Neuronal stem cell (in vitro differentiated cells): ENCODE results near the gene KLK11.

Source experiments
- DNase-seq: peaks from one replicate; pipeline ENCODE4 v3.0.0-alpha.2; 2013; ENCODE audit warnings: low spot score
- H2AFZ ChIP-seq: one replicate; pipeline ENCODE4 v1.6.1; 2013; ENCODE audit warnings: mild to moderate bottlenecking, low read length, inconsistent platforms
- H2AK5ac ChIP-seq: 2 replicates; pipeline ENCODE4 v1.6.1; 2013; ENCODE audit warnings: low read depth, mild to moderate bottlenecking, inconsistent platforms, low read length, moderate library complexity, mixed read lengths
- H2BK120ac ChIP-seq: 2 replicates; pipeline ENCODE4 v1.6.1; 2013; ENCODE audit warnings: low read depth, mild to moderate bottlenecking, inconsistent platforms, low read length, moderate library complexity, mixed read lengths
- H2BK12ac ChIP-seq: one replicate; pipeline ENCODE4 v1.6.1; 2013; ENCODE audit warnings: low read length, inconsistent platforms
- H2BK15ac ChIP-seq: 2 replicates; pipeline ENCODE4 v1.6.1; 2013; ENCODE audit warnings: mild to moderate bottlenecking, low read length, inconsistent platforms, mixed read lengths
- H2BK5ac ChIP-seq: one replicate; pipeline ENCODE4 v1.6.1; 2013; ENCODE audit warnings: inconsistent platforms, mild to moderate bottlenecking, low read length, moderate library complexity
- H3K14ac ChIP-seq: one replicate; pipeline ENCODE4 v1.6.1; 2013; ENCODE audit warnings: low read length, inconsistent platforms
- H3K18ac ChIP-seq: 2 replicates; pipeline ENCODE4 v1.6.1; 2013; ENCODE audit warnings: low read length, inconsistent platforms
- H3K23ac ChIP-seq: 2 replicates; pipeline ENCODE4 v1.6.1; 2013; ENCODE audit warnings: low read depth, mild to moderate bottlenecking, mixed read lengths, low read length, inconsistent platforms; ENCODE audit not compliant: poor library complexity
- H3K27ac ChIP-seq: replicated peaks from 3 replicates; pipeline ENCODE4 v1.5.1; 2013; ENCODE audit warnings: low read length, inconsistent platforms
- H3K27me3 ChIP-seq, 3 experiments: 2 replicates each; pipeline ENCODE4 v1.6.1; 2013; ENCODE audit warnings: low read length in 3 of 3, mild to moderate bottlenecking in 2 of 3, inconsistent platforms in 1 of 3, low read depth in 1 of 3, mixed read lengths in 1 of 3, moderate library complexity in 1 of 3; ENCODE audit not compliant: control insufficient read depth in 3 of 3, insufficient read depth in 3 of 3
- H3K36me3 ChIP-seq, 2 donors: replicated peaks in 1 of 2; 2 replicates each; pipeline ENCODE4 v1.6.1; 2013; ENCODE audit warnings: low read length in 2 of 2; ENCODE audit not compliant: control insufficient read depth in 2 of 2, insufficient read depth in 2 of 2
- H3K4ac ChIP-seq: 2 replicates; pipeline ENCODE4 v1.6.1; 2013; ENCODE audit warnings: inconsistent platforms, mild to moderate bottlenecking, low read length, moderate library complexity
- H3K4me1 ChIP-seq, 2 donors: 1 replicate in 1 of 2; 2 replicates in 1 of 2; pipeline ENCODE4 v1.6.1; 2013; ENCODE audit warnings: low read length in 2 of 2, low read depth in 1 of 2; ENCODE audit not compliant: control insufficient read depth in 2 of 2, insufficient read depth in 1 of 2
- H3K4me2 ChIP-seq: one replicate; pipeline ENCODE4 v1.6.1; 2013; ENCODE audit warnings: mild to moderate bottlenecking, low read length, inconsistent platforms; ENCODE audit not compliant: insufficient read depth, poor library complexity, severe bottlenecking
- H3K4me3 ChIP-seq, 2 donors: 2 replicates each; pipeline ENCODE4 v1.5.1; 2013; ENCODE audit warnings: low read length in 2 of 2, mild to moderate bottlenecking in 2 of 2, inconsistent platforms in 1 of 2, moderate library complexity in 1 of 2
- H3K79me1 ChIP-seq: one replicate; pipeline ENCODE4 v1.6.1; 2013; ENCODE audit warnings: low read depth, mild to moderate bottlenecking, inconsistent platforms, low read length, moderate library complexity
- H3K9ac ChIP-seq: one replicate; pipeline ENCODE4 v1.6.1; 2013; ENCODE audit warnings: mild to moderate bottlenecking, low read depth, low read length, inconsistent platforms; ENCODE audit not compliant: poor library complexity
- H3K9me3 ChIP-seq, 2 donors: replicated peaks in 1 of 2; 2 replicates each; pipeline versions ENCODE3 to v1.6.1; 2013; ENCODE audit warnings: low read length in 2 of 2, mild to moderate bottlenecking in 2 of 2, inconsistent platforms in 1 of 2, low read depth in 1 of 2, mixed read lengths in 1 of 2, moderate library complexity in 1 of 2; ENCODE audit not compliant: control insufficient read depth in 2 of 2, insufficient read depth in 1 of 2
- H4K8ac ChIP-seq: one replicate; pipeline ENCODE4 v1.6.1; 2013; ENCODE audit warnings: low read depth, mild to moderate bottlenecking, inconsistent platforms, low read length, moderate library complexity
- H4K91ac ChIP-seq: one replicate; pipeline ENCODE4 v1.6.1; 2013; ENCODE audit warnings: low read length, low read depth, mild to moderate bottlenecking, inconsistent platforms; ENCODE audit not compliant: poor library complexity
- WGBS, 2 donors: extraction: QIAGEN DNeasy Blood & Tissue Kit; methylation state at CpG; one replicate each; pipeline ENCODE4 v1.1.7; 2013; ENCODE audit warnings: missing lambda C conversion rate in 2 of 2, mixed read lengths in 1 of 2; ENCODE audit not compliant: insufficient read length in 2 of 2, insufficient replicate concordance in 1 of 2; ENCODE audit errors: extremely low coverage in 2 of 2; 5-methylcytosine and 5-hydroxymethylcytosine counted together

The KLK11 gene

GRCh38 chr19:50977626-50978025 is 48.8 kb downstream of the KLK11 start:
- WGBS, 2 donors = no CpG with 5 or more reads among the region's 4 CpGs
- Histone ChIP-seq H3K4me3 (no peak overlapping the region), H3K27me3 (peaks cover 0 to 7% (median 2%) of the 10 kb centered on the region in 3 experiments), H3K18ac (no peak overlapping the region), H3K23ac (no peak overlapping the region), H2AFZ (no peak overlapping the region), H4K91ac (no peak overlapping the region), H3K4ac (no peak overlapping the region), H3K36me3 (no peaks in the 10 kb centered on the region), H3K9me3 (no peaks in the 10 kb centered on the region), H2BK120ac (no peak overlapping the region), H3K4me1 (peaks cover 0 to 10% of the 10 kb centered on the region in 2 donors), H3K27ac (no peak overlapping the region), H3K9ac (no peak overlapping the region), H3K4me2 (no peak overlapping the region), H2BK12ac (no peak overlapping the region), H2BK15ac (no peak overlapping the region), H2BK5ac (no peak overlapping the region), H2AK5ac (no peak overlapping the region), H4K8ac (no peak overlapping the region), H3K79me1 (no peaks in the 10 kb centered on the region), H3K14ac (no peak overlapping the region)
- DNase-seq = no peak

GRCh38 chr19:50975766-50976165 is 50.6 kb downstream of the KLK11 start:
- no peak overlapping the region for H3K23ac ChIP-seq
- H2AFZ ChIP-seq = no peak overlapping the region
- peak overlapping the region; percentile 25 for H3K18ac ChIP-seq
- no CpG with 5 or more reads among the region's 8 CpGs for WGBS, 2 donors
- no peak overlapping the region for H2BK15ac ChIP-seq
- no peak overlapping the region for H4K91ac ChIP-seq
- H4K8ac ChIP-seq = no peak overlapping the region
- H3K79me1 ChIP-seq = no peaks in the 10 kb centered on the region
- no peaks in the 10 kb centered on the region for H3K36me3 ChIP-seq
- no peak overlapping the region for H3K14ac ChIP-seq
- no peak overlapping the region for H3K9ac ChIP-seq
- peaks cover 0 to 4% (median 2%) of the 10 kb centered on the region in 3 experiments for H3K27me3 ChIP-seq
- no peak overlapping the region for H3K4ac ChIP-seq
- H2AK5ac ChIP-seq = no peak overlapping the region
- no peak overlapping the region for H3K27ac ChIP-seq
- H3K9me3 ChIP-seq = no peaks in the 10 kb centered on the region
- H2BK120ac ChIP-seq = no peak overlapping the region
- no peak overlapping the region for H3K4me3 ChIP-seq
- no peak for DNase-seq
- H3K4me1 ChIP-seq = peaks cover 0 to 9% of the 10 kb centered on the region in 2 donors
- H2BK5ac ChIP-seq = no peak overlapping the region
- no peak overlapping the region for H3K4me2 ChIP-seq
- H2BK12ac ChIP-seq = no peak overlapping the region

- Histone ChIP-seq H2AK5ac (no peak overlapping the region), H2AFZ (no peak overlapping the region), H4K8ac (no peak overlapping the region), H3K4me1 (peaks cover 0 to 7% of the 10 kb centered on the region in 2 donors), H3K4ac (no peak overlapping the region), H3K27me3 (peaks cover 0 to 4% (median 2%) of the 10 kb centered on the region in 3 experiments), H2BK120ac (no peak overlapping the region), H4K91ac (no peak overlapping the region), H3K27ac (no peak overlapping the region), H3K4me2 (no peak overlapping the region), H3K36me3 (no peaks in the 10 kb centered on the region), H3K23ac (no peak overlapping the region), H3K79me1 (no peaks in the 10 kb centered on the region), H3K14ac (no peak overlapping the region), H3K18ac (no peak overlapping the region), H3K9me3 (no peaks in the 10 kb centered on the region), H3K4me3 (no peak overlapping the region), H3K9ac (no peak overlapping the region), H2BK5ac (no peak overlapping the region), H2BK12ac (no peak overlapping the region), H2BK15ac (no peak overlapping the region)
- no CpG with 5 or more reads among the region's 9 CpGs for WGBS, 2 donors
- no peak for DNase-seq
These were observed 51.5 kb downstream of the KLK11 start for GRCh38 chr19:50974702-50975556.

GRCh38 chr19:50972795-50973376 is 53.5 kb downstream of the KLK11 start:
- H3K4me1 ChIP-seq = peaks cover 0 to 14% of the 10 kb centered on the region in 2 donors
- no peaks in the 10 kb centered on the region for H3K79me1 ChIP-seq
- no peak overlapping the region for H3K4me3 ChIP-seq

More at GRCh38 chr19:50972795-50973376, 53.5 kb downstream of the KLK11 start:
- H3K4me2 ChIP-seq = no peak overlapping the region
- H3K9me3 ChIP-seq = no peaks in the 10 kb centered on the region
- H3K18ac ChIP-seq = peak overlapping the region; percentile 45
- H3K27ac ChIP-seq = no peak overlapping the region
- H2BK15ac ChIP-seq = no peak overlapping the region
- WGBS, 2 donors = no CpG with 5 or more reads among the region's 9 CpGs
- DNase-seq = no peak
- H4K8ac ChIP-seq = no peak overlapping the region
- H3K36me3 ChIP-seq = no peaks in the 10 kb centered on the region
- no peak overlapping the region for H3K4ac ChIP-seq
- H2AFZ ChIP-seq = no peak overlapping the region
- H2BK12ac ChIP-seq = no peak overlapping the region
- no peak overlapping the region for H2BK120ac ChIP-seq
- no peak overlapping the region for H2BK5ac ChIP-seq
- H4K91ac ChIP-seq = no peak overlapping the region
- no peak overlapping the region for H3K14ac ChIP-seq
- peaks cover 0 to 2% (median 0%) of the 10 kb centered on the region in 3 experiments for H3K27me3 ChIP-seq
- H3K23ac ChIP-seq = no peak overlapping the region
- H3K9ac ChIP-seq = no peak overlapping the region
- H2AK5ac ChIP-seq = no peak overlapping the region
